HEK293 (cell line): ENCODE data around the gene SHISA9.

ENCODE experiments used
- CTCF ChIA-PET: fragments of 350-600 bp; formaldehyde crosslinking; extraction: SDS; loops from one replicate; lab custom pipeline; 2021; ENCODE audit warnings: antibody characterized with exemption; lab: Yijun Ruan, JAX
- POLR2A ChIA-PET: fragments of 300-600 bp; formaldehyde crosslinking; extraction: SDS; loops from one replicate; lab custom pipeline; 2020; ENCODE audit warnings: antibody characterized with exemption, inconsistent platforms; lab: Yijun Ruan, JAX
- H3K27ac ChIP-seq: fragments of 200-500 bp; sonication (Bioruptor generic); 2 replicates; pipeline ENCODE4 v1.5.1; 2014; ENCODE audit warnings: low read depth, low read length, control low read depth, inconsistent platforms; ENCODE audit errors: extremely low read depth
- H3K36me3 ChIP-seq, 2 experiments: fragments of 200-500 bp in 1 of 2; sonication (Bioruptor generic) in 1 of 2; 1 replicate in 1 of 2; 2 replicates in 1 of 2; pipeline ENCODE4 v1.5.1; 2014 to 2017; ENCODE audit warnings: inconsistent platforms in 2 of 2, low read length in 2 of 2; ENCODE audit not compliant: control insufficient read depth in 2 of 2, insufficient read depth in 1 of 2
- H3K4me1 ChIP-seq: fragments of 200-500 bp; sonication (Bioruptor generic); 2 replicates; pipeline ENCODE4 v1.5.1; 2014; ENCODE audit warnings: mild to moderate bottlenecking, low read length, inconsistent platforms; ENCODE audit not compliant: control insufficient read depth, insufficient read depth
- H3K4me3 ChIP-seq: 2 replicates; pipeline ENCODE4 v1.5.1; 2011; ENCODE audit warnings: low read depth, mild to moderate bottlenecking, control low read depth, low read length, moderate library complexity
- H3K9me3 ChIP-seq: fragments of 200-500 bp; sonication (Bioruptor generic); 2 replicates; pipeline ENCODE4 v1.5.1; 2014; ENCODE audit warnings: low read depth, low read length, inconsistent platforms; ENCODE audit not compliant: control insufficient read depth, insufficient read depth
- GLIS1 ChIP-seq: fragments of 450-650 bp; formaldehyde crosslinking; IDR thresholded peaks from 2 replicates; pipeline ENCODE4 v1.5.1; 2016; ENCODE audit warnings: missing biosample characterization, missing genetic modification characterization
- HOXC10 ChIP-seq: sonication (generic); formaldehyde crosslinking; IDR thresholded peaks from 2 replicates; pipeline ENCODE4 v1.8.1; 2023; ENCODE audit warnings: mild to moderate bottlenecking, missing genetic modification reagents
- IKZF3 ChIP-seq: fragments of 450-650 bp; IDR thresholded peaks from 2 replicates; pipeline ENCODE4 v1.5.0; 2018; ENCODE audit warnings: missing biosample characterization, mild to moderate bottlenecking, missing genetic modification characterization, moderate library complexity
- KLF1 ChIP-seq: fragments of 450-650 bp; formaldehyde crosslinking; IDR thresholded peaks from 2 replicates; pipeline ENCODE4 v1.5.1; 2016; ENCODE audit warnings: missing biosample characterization, missing genetic modification characterization
- PRDM1 ChIP-seq: fragments of 450-650 bp; formaldehyde crosslinking; IDR thresholded peaks from 2 replicates; pipeline ENCODE4; 2016; ENCODE audit warnings: missing biosample characterization, missing genetic modification characterization
- SP3 ChIP-seq: fragments of 450-650 bp; formaldehyde crosslinking; IDR thresholded peaks from 2 replicates; pipeline ENCODE4 v1.5.1; 2016; ENCODE audit warnings: missing biosample characterization, missing genetic modification characterization
- ZIC2 ChIP-seq: fragments of 450-650 bp; formaldehyde crosslinking; IDR thresholded peaks from 2 replicates; pipeline ENCODE4 v1.5.1; 2016; ENCODE audit warnings: missing biosample characterization, missing genetic modification characterization
- ZNF157 ChIP-seq: fragments of 450-650 bp; formaldehyde crosslinking; IDR thresholded peaks from 2 replicates; pipeline ENCODE4 v1.5.1; 2016; ENCODE audit warnings: missing biosample characterization, missing genetic modification characterization
- ZNF169 ChIP-seq: fragments of 450-650 bp; formaldehyde crosslinking; IDR thresholded peaks from 2 replicates; pipeline ENCODE4 v1.5.1; 2016; ENCODE audit warnings: missing biosample characterization, missing genetic modification characterization
- ZNF184 ChIP-seq: fragments of 450-650 bp; IDR thresholded peaks from 2 replicates; pipeline ENCODE4 v1.5.1; 2018; ENCODE audit warnings: missing biosample characterization, mild to moderate bottlenecking, missing genetic modification characterization
- ZNF510 ChIP-seq: fragments of 450-650 bp; formaldehyde crosslinking; IDR thresholded peaks from 2 replicates; pipeline ENCODE4 v1.5.1; 2018; ENCODE audit warnings: mild to moderate bottlenecking, missing genetic modification characterization, missing biosample characterization; ENCODE audit not compliant: insufficient replicate concordance
- ZNF529 ChIP-seq: fragments of 450-650 bp; formaldehyde crosslinking; IDR thresholded peaks from 2 replicates; pipeline ENCODE4 v1.5.1; 2017; ENCODE audit warnings: missing genetic modification characterization, missing biosample characterization; ENCODE audit not compliant: insufficient replicate concordance
- ZNF560 ChIP-seq: fragments of 450-650 bp; formaldehyde crosslinking; IDR thresholded peaks from 2 replicates; pipeline ENCODE4 v1.5.1; 2017; ENCODE audit warnings: missing biosample characterization, missing genetic modification characterization, borderline replicate concordance
- TF ChIP-seq, protein P1 (sequence below): fragments of 450-650 bp; formaldehyde crosslinking; IDR thresholded peaks from 2 replicates; pipeline ENCODE4 v1.5.1; 2016; ENCODE audit warnings: missing biosample characterization, missing genetic modification characterization
- TF ChIP-seq, protein P2 (sequence below): fragments of 450-650 bp; formaldehyde crosslinking; IDR thresholded peaks from 2 replicates; pipeline ENCODE4 v1.5.1; 2016; ENCODE audit warnings: missing biosample characterization, missing genetic modification characterization
- TF ChIP-seq, protein P3 (sequence below): fragments of 450-650 bp; formaldehyde crosslinking; IDR thresholded peaks from 2 replicates; pipeline ENCODE4 v1.5.1; 2016; ENCODE audit warnings: missing biosample characterization, missing genetic modification characterization
- TF ChIP-seq, protein P4 (sequence below): fragments of 450-650 bp; formaldehyde crosslinking; IDR thresholded peaks from 2 replicates; pipeline ENCODE4 v1.5.1; 2016; ENCODE audit warnings: missing biosample characterization, missing genetic modification characterization
- TF ChIP-seq, protein P5 (sequence below): fragments of 450-650 bp; formaldehyde crosslinking; IDR thresholded peaks from 2 replicates; pipeline ENCODE4 v1.5.1; 2017; ENCODE audit warnings: missing biosample characterization, missing genetic modification characterization

The SHISA9 gene

DNA sequence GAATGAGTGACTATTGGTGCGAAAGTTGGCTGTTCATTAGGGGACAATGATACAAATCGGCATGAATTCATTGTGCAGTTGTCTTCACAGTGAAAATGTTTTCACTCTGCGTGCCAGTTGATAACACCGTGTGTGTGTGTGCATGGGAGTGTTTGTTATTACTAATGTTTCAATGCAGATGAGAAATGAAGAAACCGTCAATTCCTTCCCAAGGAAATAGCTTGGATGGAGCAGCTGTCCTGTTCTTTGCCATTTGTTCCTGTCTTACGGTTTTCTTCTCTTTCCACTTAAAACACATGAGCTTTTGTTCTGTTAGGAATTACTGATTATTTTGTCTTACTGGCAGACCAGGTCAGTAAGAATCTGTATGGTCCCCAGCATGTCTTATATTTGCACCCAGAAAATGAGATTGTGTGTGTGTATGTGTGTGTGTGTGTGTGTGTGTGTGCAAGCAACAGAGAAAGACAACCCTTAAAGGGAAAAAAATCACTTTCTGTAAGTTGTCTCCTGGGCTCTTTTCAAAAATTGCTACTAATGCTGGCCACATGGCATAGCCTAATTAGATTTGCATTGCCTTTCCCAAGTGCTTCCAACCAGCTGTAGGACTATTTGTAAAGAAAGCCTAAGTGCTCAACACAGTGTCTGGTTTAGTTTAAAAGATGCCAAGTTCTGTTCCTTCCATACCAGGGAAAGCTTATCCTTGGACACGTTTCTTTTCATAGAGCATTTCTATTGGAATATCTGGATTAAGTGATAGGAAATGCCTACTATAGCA lies 23.8 kb downstream of the SHISA9 start:
- Histone ChIP-seq H3K36me3 (no peaks in the 10 kb centered on the region), H3K9me3 (no peaks in the 10 kb centered on the region), H3K4me3 (no peak overlapping the region), H3K27ac (no peak overlapping the region), H3K4me1 (no peaks in the 10 kb centered on the region)
- TF ChIP-seq, protein P1, sequence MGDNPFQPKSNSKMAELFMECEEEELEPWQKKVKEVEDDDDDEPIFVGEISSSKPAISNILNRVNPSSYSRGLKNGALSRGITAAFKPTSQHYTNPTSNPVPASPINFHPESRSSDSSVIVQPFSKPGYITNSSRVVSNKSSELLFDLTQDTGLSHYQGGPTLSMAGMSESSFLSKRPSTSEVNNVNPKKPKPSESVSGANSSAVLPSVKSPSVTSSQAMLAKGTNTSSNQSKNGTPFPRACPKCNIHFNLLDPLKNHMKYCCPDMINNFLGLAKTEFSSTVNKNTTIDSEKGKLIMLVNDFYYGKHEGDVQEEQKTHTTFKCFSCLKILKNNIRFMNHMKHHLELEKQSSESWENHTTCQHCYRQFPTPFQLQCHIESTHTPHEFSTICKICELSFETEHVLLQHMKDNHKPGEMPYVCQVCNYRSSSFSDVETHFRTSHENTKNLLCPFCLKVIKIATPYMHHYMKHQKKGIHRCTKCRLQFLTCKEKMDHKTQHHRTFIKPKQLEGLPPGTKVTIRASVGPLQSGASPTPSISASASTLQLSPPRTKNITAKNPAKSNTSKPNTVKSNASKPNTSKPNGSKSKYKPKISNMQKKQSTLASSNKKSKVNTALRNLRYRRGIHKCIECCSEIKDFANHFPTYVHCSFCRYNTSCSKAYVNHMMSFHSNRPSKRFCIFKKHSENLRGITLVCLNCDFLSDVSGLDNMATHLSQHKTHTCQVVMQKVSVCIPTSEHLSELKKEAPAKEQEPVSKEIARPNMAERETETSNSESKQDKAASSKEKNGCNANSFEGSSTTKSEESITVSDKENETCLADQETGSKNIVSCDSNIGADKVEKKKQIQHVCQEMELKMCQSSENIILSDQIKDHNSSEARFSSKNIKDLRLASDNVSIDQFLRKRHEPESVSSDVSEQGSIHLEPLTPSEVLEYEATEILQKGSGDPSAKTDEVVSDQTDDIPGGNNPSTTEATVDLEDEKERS (tag by site-specific recombination), result no peak
- TF ChIP-seq ZNF510 (tag by site-specific recombination) (no peak), SP3 (tag by site-specific recombination) (no peak), ZNF157 (tag by site-specific recombination) (no peak), ZNF169 (tag by site-specific recombination) (no peak), GLIS1 (tag by site-specific recombination) (no peak), ZNF529 (tag by site-specific recombination) (no peak), HOXC10 (CRISPR knock-in tag) (no peak), ZNF184 (tag by site-specific recombination) (no peak), ZIC2 (tag by site-specific recombination) (no peak), IKZF3 (tag by site-specific recombination) (no peak), ZNF560 (tag by site-specific recombination) (no peak), KLF1 (tag by site-specific recombination) (no peak), PRDM1 (tag by site-specific recombination) (no peak)
- TF ChIP-seq, protein P2, sequence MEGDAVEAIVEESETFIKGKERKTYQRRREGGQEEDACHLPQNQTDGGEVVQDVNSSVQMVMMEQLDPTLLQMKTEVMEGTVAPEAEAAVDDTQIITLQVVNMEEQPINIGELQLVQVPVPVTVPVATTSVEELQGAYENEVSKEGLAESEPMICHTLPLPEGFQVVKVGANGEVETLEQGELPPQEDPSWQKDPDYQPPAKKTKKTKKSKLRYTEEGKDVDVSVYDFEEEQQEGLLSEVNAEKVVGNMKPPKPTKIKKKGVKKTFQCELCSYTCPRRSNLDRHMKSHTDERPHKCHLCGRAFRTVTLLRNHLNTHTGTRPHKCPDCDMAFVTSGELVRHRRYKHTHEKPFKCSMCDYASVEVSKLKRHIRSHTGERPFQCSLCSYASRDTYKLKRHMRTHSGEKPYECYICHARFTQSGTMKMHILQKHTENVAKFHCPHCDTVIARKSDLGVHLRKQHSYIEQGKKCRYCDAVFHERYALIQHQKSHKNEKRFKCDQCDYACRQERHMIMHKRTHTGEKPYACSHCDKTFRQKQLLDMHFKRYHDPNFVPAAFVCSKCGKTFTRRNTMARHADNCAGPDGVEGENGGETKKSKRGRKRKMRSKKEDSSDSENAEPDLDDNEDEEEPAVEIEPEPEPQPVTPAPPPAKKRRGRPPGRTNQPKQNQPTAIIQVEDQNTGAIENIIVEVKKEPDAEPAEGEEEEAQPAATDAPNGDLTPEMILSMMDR (tag by site-specific recombination), result no peak
- TF ChIP-seq, protein P3, sequence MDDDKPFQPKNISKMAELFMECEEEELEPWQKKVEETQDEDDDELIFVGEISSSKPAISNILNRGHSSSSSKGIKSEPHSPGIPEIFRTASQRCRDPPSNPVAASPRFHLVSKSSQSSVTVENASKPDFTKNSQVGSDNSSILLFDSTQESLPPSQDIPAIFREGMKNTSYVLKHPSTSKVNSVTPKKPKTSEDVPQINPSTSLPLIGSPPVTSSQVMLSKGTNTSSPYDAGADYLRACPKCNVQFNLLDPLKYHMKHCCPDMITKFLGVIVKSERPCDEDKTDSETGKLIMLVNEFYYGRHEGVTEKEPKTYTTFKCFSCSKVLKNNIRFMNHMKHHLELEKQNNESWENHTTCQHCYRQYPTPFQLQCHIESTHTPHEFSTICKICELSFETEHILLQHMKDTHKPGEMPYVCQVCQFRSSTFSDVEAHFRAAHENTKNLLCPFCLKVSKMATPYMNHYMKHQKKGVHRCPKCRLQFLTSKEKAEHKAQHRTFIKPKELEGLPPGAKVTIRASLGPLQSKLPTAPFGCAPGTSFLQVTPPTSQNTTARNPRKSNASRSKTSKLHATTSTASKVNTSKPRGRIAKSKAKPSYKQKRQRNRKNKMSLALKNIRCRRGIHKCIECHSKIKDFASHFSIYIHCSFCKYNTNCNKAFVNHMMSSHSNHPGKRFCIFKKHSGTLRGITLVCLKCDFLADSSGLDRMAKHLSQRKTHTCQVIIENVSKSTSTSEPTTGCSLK, result no peak
- TF ChIP-seq, protein P4, sequence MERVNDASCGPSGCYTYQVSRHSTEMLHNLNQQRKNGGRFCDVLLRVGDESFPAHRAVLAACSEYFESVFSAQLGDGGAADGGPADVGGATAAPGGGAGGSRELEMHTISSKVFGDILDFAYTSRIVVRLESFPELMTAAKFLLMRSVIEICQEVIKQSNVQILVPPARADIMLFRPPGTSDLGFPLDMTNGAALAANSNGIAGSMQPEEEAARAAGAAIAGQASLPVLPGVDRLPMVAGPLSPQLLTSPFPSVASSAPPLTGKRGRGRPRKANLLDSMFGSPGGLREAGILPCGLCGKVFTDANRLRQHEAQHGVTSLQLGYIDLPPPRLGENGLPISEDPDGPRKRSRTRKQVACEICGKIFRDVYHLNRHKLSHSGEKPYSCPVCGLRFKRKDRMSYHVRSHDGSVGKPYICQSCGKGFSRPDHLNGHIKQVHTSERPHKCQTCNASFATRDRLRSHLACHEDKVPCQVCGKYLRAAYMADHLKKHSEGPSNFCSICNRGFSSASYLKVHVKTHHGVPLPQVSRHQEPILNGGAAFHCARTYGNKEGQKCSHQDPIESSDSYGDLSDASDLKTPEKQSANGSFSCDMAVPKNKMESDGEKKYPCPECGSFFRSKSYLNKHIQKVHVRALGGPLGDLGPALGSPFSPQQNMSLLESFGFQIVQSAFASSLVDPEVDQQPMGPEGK (tag by site-specific recombination), result no peak
- TF ChIP-seq, protein P5, sequence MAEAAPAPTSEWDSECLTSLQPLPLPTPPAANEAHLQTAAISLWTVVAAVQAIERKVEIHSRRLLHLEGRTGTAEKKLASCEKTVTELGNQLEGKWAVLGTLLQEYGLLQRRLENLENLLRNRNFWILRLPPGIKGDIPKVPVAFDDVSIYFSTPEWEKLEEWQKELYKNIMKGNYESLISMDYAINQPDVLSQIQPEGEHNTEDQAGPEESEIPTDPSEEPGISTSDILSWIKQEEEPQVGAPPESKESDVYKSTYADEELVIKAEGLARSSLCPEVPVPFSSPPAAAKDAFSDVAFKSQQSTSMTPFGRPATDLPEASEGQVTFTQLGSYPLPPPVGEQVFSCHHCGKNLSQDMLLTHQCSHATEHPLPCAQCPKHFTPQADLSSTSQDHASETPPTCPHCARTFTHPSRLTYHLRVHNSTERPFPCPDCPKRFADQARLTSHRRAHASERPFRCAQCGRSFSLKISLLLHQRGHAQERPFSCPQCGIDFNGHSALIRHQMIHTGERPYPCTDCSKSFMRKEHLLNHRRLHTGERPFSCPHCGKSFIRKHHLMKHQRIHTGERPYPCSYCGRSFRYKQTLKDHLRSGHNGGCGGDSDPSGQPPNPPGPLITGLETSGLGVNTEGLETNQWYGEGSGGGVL, result no peak
- ChIA-PET POLR2A (no interaction called here), CTCF (no interaction called here)
